IPS-18c (cell line): ENCODE data around the gene KIF26B.

Experiments used
- H3K4me3 ChIP-seq: 2 replicates; pipeline ENCODE4 v1.7.0; 2013; ENCODE audit warnings: low read depth, mild to moderate bottlenecking, low read length, moderate library complexity; ENCODE audit not compliant: insufficient read depth
- H3K9me3 ChIP-seq: one replicate; pipeline ENCODE4 v1.6.1; 2013; ENCODE audit warnings: mild to moderate bottlenecking, low read length, moderate library complexity; ENCODE audit not compliant: control insufficient read depth, insufficient read depth

Gene KIF26B

GRCh38 chr1:245590726-245591125 is 435.9 kb downstream of the KIF26B start:
- Histone ChIP-seq H3K4me3 (no peak overlapping the region), H3K9me3 (no peaks in the 10 kb centered on the region)

DNA sequence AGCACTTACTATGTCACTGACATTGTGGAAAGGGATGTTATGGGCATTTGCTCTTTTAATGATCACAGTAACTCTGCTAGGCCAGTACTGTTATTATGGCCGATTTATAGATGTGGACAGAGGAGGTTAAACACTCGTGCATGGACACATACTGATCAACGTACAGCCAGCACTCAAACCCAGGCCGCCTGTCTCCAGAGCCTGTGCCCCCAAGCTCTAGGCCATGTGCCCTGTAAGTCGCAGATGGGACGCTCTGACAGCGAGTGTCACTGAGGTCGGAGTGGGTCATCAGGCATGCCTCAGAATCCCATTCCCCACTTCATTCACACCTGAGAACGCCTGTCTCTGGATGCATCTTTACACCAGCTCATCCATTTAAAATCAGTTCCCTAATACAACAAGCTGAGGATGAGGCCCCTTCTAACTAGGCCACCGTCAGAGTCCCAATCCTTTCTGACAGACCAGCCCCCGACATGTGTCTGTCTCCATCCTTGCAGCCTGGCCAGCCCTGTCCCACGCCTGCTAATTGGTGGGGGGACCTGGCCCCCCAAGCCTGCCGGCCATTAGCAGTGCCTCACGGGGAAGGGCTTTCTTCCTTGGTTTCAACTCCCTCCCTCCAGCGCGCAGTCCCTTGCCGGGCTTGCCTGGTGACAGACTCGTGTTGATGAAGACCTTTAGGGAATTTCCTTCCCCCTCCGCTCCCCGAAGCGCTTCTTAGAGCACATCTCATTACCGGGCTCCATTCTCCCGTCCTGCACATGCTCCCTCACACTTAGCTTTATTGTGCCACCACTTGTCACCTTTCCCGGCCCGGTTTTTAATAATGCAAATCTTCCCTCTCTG is 436.8 kb downstream of the KIF26B start:
- Histone ChIP-seq H3K4me3 (no peak overlapping the region), H3K9me3 (no peaks in the 10 kb centered on the region)

GRCh38 chr1:245592189-245592460 is 437.3 kb downstream of the KIF26B start:
- Histone ChIP-seq H3K9me3 (no peaks in the 10 kb centered on the region), H3K4me3 (no peak overlapping the region)

DNA sequence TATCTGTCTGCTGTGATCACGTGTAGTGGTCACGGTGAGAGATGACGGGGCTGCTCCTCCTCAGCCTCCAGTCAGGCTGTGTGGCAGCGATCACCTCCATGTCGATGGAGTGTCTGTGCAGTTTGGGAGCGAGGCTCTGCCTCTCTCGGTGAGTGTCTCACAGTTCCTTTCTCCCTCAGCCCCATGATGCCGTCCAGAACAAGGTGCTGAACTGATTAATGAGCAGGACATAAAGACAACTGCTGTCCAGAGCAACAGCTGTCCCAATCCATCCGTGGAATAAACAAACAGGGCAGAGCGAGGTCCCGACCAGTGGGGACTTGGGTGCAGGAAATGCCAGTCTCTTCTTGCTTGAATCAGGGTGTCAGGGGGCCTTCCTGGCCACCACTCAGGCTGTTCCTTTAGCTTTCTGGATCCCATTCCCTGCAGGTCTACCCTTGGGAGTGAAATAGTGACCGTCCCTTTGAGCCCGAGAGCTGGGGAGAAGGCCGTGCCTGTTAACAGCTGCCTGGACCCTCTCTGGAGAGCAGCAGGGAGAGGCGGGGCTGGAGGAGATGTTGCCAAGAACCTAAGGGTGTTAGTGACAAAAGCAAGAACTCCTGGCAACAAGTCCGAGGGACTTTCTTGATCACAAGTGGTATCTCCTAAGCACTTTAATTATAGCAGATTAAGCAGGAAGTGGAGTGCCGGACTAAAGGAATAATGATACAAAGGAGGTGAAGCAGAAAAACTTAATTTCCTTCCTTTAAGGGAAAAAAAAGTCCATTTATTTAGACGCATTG is 443.9 kb downstream of the KIF26B start:
- Histone ChIP-seq H3K4me3 (no peak overlapping the region), H3K9me3 (no peaks in the 10 kb centered on the region)

GRCh38 chr1:245599371-245600174 is 444.8 kb downstream of the KIF26B start:
- Histone ChIP-seq H3K9me3 (no peaks in the 10 kb centered on the region), H3K4me3 (no peak overlapping the region)

DNA sequence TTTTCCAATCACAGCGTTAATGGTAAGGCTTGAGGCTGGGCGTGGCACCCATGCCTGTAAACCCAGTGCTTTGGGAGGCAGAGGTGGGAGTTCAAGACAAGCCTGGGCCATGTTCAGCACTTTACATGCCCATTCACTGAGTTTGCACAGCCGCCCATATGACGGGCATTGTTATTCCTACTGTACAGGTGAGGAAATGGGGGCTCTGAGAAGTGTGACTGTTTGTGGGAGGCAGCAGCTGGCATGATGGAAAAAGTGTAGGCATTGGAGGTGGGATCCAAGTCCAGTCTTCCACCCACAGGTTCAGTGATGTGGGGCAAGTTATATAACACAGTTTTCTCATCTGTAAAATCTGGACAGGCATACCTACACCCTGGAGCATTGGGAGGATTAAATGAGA is 445.9 kb downstream of the KIF26B start:
- Histone ChIP-seq H3K4me3 (no peak overlapping the region), H3K9me3 (no peaks in the 10 kb centered on the region)

DNA sequence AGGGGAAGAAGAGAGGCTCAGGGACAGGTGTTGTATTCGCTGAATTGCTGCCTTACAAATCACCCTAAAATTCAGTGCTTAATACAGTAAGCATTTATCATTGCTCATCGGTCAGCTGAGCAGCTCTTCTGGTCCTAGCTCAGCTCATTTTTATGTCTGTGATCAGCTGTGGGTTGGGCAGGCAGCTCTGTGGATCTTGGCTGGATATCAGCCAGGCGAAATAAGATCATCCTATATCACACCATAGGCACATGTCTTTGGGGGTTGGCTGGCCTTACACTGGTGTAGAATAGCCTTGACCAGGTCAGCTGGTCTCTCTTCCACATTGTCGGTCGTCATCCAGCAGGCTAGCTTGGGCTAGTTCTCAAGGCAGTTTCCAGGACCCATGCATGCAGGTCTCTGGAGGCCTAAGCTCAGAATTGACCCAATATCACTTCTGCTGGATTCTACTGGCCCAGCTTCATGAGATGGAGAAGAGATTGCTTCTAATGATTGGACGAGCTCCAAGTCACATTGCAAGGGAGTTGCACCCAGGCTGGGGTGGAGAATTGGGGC is 448.6 kb downstream of the KIF26B start:
- no peak overlapping the region for H3K4me3 ChIP-seq
- no peaks in the 10 kb centered on the region for H3K9me3 ChIP-seq

- Histone ChIP-seq H3K4me3 (no peak overlapping the region), H3K9me3 (no peaks in the 10 kb centered on the region)
These were observed 450.2 kb downstream of the KIF26B start for GRCh38 chr1:245604979-245605378.

- H3K4me3 ChIP-seq: no peak overlapping the region
These were observed 450.8 kb downstream of the KIF26B start for GRCh38 chr1:245605480-245606156.

GRCh38 chr1:245606157-245606725 is 451.5 kb downstream of the KIF26B start:
- no peaks in the 10 kb centered on the region for H3K9me3 ChIP-seq
- H3K4me3 ChIP-seq: no peak overlapping the region

More at GRCh38 chr1:245605480-245606156, 450.8 kb downstream of the KIF26B start:
- no peaks in the 10 kb centered on the region for H3K9me3 ChIP-seq

DNA sequence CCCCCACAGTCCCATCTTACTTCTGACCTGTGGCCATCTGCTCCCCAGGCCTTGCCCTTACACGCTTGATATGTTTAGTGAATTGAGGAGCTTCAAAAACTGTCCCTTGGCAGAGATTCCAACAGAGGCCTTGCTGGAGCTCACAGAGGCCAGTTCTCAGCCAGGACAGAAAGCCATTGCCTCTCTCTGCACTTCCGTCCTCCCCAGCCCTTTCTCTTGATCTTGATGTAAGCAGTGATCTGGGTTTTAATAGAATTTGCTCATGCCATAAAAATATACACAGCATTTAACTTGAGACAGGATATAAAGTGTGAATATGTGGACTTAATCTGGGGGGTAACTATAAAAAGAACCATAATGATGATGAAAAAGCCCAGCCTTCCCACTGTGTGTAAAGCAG is 453.5 kb downstream of the KIF26B start:
- Histone ChIP-seq H3K9me3 (no peaks in the 10 kb centered on the region), H3K4me3 (no peak overlapping the region)

GRCh38 chr1:245609354-245610150 is 454.8 kb downstream of the KIF26B start:
- no peak overlapping the region for H3K4me3 ChIP-seq

DNA sequence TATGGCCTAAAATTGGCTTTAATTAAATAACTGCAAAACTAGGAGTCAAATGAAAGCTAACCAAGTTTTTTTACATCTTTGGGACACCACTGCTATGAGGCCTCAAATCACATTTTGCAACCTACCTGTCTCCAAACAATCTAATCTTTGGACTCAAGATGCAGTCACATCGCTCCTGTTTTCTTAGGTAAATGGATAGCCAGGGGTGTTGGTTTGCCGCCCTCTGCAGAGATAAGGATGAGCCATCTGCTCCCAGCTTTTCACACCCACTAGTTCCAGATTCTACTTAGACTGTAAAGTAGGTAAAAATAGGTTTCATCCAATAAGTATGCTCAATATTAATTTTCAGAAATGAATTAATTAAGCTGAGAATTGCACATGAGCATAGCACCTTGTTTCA is 456.5 kb downstream of the KIF26B start:
- Histone ChIP-seq H3K4me3 (no peak overlapping the region), H3K9me3 (no peaks in the 10 kb centered on the region)

More at GRCh38 chr1:245609354-245610150, 454.8 kb downstream of the KIF26B start:
- H3K9me3 ChIP-seq: no peaks in the 10 kb centered on the region

DNA sequence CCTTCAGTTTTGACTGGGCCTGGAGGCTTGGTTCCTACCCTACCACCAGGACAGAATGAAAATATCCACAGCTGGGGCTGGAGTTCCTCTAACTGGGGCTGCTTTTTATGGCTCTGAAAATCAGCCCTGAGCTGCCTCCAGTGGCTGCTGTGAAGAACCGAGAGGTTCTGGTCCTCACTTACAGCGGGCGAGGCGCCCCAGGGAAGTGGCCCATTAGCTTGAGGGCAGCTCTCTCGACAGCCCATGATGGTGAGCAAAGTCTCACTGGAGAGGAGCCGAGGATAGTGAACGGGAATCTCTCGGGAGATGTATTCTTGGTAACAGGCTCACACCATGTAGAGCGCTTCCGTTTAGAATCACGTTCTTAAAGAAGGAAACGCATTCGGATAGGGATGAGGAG is 459.7 kb downstream of the KIF26B start:
- no peak overlapping the region for H3K4me3 ChIP-seq
- H3K9me3 ChIP-seq: no peaks in the 10 kb centered on the region

DNA sequence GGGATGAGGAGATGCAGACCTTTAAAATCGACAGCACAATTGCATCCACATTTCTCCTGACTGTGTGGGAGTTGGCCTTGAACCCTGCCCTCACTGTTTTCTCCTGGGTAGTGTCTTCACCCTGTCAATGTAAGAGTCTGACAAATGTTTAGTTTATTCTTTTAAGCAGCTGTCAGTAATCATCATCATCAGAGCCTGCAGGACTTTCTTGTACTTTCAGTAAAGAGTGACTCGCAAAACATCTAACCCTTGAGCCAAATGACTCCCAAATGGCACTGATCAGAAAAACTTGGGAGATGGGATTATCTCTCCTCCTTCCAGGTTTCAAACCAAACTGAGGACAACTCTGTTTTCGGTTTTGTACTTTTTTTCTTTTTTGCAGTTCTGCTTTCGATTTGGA is 460.2 kb downstream of the KIF26B start:
- no peaks in the 10 kb centered on the region for H3K9me3 ChIP-seq
- no peak overlapping the region for H3K4me3 ChIP-seq

- Histone ChIP-seq H3K4me3 (no peak overlapping the region), H3K9me3 (no peaks in the 10 kb centered on the region)
These were observed 466.8 kb downstream of the KIF26B start for GRCh38 chr1:245621589-245621988.
